ENCODE measurements around the gene ZNF414.
"Not testable (repeated sequence)": the region's sequence is repeated elsewhere in the genome, so short reads cannot be mapped to it uniquely, and the experiment has no call there.

Gene ZNF414

DNA sequence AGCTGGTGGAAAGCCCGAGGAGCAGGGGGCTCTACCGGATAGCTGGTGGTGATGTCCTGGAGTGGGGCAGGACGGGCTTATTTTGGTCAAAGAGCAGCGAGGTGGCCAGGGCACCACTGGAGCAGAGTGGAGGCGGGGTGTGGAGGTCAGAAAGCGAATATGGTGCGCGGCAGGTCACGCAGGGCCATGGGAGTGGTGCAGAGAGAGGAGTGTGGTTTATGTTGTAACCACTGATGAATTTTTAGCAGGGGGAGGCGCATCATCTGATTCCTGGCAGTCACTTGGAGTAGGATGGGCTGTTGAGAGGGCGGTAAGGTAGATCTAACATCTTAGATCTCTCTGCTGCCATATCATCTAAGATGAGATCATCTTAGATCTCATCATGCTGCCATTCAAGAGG is 1.4 kb upstream of the ZNF414 start:
- no peak for DNase-seq
- Histone ChIP-seq H3K4me1 (peaks cover 0 to 30% (median 22%) of the 10 kb centered on the region in 4 donors), H3K4me3 (no peak overlapping the region), H3K27me3 (no peaks in the 10 kb centered on the region), H3K27ac (no peak overlapping the region), H3K9me3 (no peaks in the 10 kb centered on the region), H3K36me3 (peaks cover 0 to 15% (median 0%) of the 10 kb centered on the region in 3 donors)
- no peak for TF ChIP-seq CTCF (IDR thresholded peaks at IDR 0.05)
- intact Hi-C loops (cut with DNase I; ENCODE audit: low total_unique reads) = no loop called here

GRCh38 chr19:8514505-8515009 is 590 bp upstream of the ZNF414 start:
- intact Hi-C loops (cut with DNase I; ENCODE audit: low total_unique reads) = loop anchor here (5.0 kb wide), 1 partner anchor 162 kb away; no protein-coding TSS in a partner anchor
- H3K27me3 ChIP-seq, H3K9me3 ChIP-seq, DNase-seq: not testable (repeated sequence)
- Histone ChIP-seq H3K4me3 (peak overlapping the region; percentile 78 to 79), H3K27ac (peak overlapping the region; percentile 96 to 99), H3K36me3 (peaks cover 0 to 23% (median 0%) of the 10 kb centered on the region in 3 donors), H3K4me1 (peaks cover 0 to 30% (median 22%) of the 10 kb centered on the region in 4 donors)

DNA sequence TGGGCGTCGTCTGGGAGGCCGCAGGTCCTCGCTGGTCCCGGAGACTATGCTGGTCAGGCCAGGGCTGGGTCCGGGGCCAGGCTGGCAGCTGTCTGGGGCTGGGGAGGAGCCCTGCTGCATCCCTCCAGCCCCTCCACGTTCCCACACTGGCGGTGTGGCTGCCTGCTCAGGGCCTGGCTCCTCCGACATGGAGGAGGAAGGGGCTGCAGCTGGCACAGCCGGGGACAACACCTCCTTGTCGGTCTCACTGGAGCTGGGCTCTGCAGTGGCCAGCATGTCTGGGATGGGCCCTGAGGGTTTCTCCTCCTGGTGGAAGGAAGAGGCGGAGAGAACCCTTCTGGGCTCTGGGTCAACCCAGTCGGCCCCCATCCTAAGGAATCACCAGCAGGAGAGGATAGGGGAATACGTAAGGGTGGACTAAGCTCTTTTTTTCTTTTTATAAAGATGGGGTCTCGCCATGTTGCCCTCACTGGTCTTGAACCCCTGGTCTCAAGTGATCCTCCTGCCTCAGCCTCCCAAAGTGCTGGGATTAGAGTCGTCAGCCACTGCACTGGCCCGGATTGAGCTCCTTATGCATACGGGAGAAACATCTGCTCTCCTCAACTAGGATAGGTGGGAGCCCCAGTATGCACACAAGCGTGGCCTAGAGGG is 806 bp downstream of the ZNF414 start:
- H3K4me3 ChIP-seq = peak overlapping the region; percentile 78 to 79
- no peaks in the 10 kb centered on the region for H3K27me3 ChIP-seq
- H3K4me1 ChIP-seq = peaks cover 0 to 30% (median 22%) of the 10 kb centered on the region in 4 donors
- no peak for DNase-seq
- H3K27ac ChIP-seq = peak overlapping the region; percentile 96 to 99
- TF ChIP-seq CTCF (IDR thresholded peaks at IDR 0.05) = no peak
- peaks cover 0 to 32% (median 0%) of the 10 kb centered on the region in 3 donors for H3K36me3 ChIP-seq
- intact Hi-C loops (cut with DNase I; ENCODE audit: low total_unique reads) = loop anchor here (5.0 kb wide), 1 partner anchor 161 kb away; no protein-coding TSS in a partner anchor
- H3K9me3 ChIP-seq = no peaks in the 10 kb centered on the region

DNA sequence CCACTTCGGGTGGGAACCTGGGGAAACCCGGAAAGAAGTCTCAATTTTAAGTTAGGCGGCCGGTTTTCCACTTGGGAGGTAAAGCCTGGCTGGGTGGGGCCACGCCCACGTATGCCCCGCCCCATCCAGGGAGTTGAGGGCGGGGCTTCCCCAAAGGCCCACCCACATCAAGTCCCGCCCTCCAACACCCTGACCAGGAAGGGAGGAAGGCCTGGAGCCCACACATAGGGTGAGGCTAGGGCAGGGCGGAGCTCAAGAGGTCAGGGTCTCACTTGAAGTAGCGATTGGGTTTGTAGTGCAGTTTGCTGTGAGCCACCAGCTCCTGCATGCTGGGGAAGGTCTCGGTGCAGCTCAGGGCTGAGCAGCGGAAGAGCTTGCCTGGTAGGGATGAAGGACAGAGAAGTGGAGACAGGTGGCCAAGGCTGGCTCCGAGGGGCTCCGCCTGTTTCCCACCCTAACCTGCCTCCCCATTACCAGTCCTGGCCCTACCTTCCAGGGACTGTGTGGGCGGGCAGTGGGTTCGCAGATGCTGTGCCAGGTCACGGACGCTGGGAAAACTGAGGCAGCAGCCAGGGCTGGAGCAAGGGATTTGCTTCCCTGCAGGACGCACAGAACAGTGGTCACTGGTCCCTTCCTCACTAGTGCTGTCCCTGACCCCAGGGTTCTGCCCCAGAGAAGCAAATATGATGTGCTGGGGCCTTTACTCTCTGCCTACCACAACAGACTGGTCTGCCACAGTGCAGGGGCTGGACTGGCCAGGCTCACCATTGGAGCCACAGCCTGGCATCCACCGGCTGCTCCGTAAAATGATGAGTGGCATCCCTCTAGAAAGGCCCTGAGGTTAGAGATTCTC is 1.6 kb downstream of the ZNF414 start:
- peaks cover 0 to 30% (median 22%) of the 10 kb centered on the region in 4 donors for H3K4me1 ChIP-seq
- H3K27me3 ChIP-seq = no peaks in the 10 kb centered on the region
- H3K27ac ChIP-seq = peak overlapping the region in 1 of 2 donors; percentile 99
- no peaks in the 10 kb centered on the region for H3K9me3 ChIP-seq
- intact Hi-C loops (cut with DNase I; ENCODE audit: low total_unique reads) = loop anchor here (5.0 kb wide), 1 partner anchor 160 kb away; no protein-coding TSS in a partner anchor
- no peak overlapping the region for H3K4me3 ChIP-seq
- DNase-seq = no peak
- H3K36me3 ChIP-seq = peaks cover 0 to 32% (median 0%) of the 10 kb centered on the region in 3 donors
- TF ChIP-seq CTCF (IDR thresholded peaks at IDR 0.05) = no peak

- Histone ChIP-seq H3K4me3 (no peak overlapping the region), H3K27ac (no peak overlapping the region), H3K27me3 (no peaks in the 10 kb centered on the region), H3K4me1 (peaks cover 0 to 33% (median 23%) of the 10 kb centered on the region in 4 donors), H3K36me3 (peaks cover 0 to 32% (median 0%) of the 10 kb centered on the region in 3 donors), H3K9me3 (no peaks in the 10 kb centered on the region)
- TF ChIP-seq CTCF (IDR thresholded peaks at IDR 0.05) = no peak
- DNase-seq = no peak
- intact Hi-C loops (cut with DNase I; ENCODE audit: low total_unique reads) = loop anchor here (5.0 kb wide), 1 partner anchor 159 kb away; no protein-coding TSS in a partner anchor
These were observed 2.3 kb downstream of the ZNF414 start for GRCh38 chr19:8511573-8512101.

Measured in tibial artery (tissue), 4 donors.